ENCODE results near the gene C2CD4D.

DNA sequence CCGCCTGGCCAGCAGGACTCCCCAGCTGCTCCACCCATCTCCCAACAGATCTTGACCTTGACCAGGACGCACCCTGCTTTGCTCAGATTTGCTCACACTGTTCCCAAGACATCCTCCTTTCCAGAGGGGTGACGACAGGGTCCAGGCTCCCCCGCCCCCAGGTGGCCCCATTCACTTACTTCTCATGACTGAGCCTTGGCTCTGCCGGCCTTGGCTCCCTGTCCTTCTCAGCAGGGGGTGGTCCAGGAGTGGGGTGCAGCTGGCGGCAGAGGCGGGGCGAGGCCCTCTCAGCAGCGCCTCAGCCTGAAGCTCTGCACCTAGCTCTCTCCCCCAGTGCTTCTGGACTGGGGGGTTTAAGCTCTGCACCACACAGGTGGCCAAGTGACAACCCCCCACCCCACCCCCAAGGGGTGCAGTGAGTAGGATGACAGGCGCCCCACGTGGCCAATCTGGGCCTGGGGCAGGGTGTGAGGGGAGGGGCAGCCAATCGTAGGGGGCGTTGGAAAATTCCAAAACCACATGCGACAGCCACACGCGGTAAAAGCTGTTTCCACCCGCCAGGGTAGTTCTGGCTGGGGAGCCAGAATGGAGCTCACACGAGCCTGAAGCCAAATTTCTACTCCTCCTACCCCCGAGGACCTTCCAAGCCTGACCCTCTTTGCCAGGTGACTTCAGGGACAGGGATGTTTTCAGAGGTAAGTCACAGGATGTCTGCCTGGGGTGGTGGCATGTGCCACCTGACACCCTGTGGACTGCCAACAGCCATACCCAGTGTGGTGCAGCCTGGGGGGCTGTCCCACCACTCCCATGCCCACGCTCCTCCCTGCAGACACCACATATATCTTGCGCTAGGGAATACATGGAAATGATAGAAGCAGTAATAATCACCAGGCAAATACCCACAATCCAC is 13.6 kb downstream of the C2CD4D start:
- TF ChIP-seq EZH2 (IDR thresholded peaks at IDR 0.05; ENCODE audit: insufficient read depth, low read length) = no peak
- TF ChIP-seq, protein P1, sequence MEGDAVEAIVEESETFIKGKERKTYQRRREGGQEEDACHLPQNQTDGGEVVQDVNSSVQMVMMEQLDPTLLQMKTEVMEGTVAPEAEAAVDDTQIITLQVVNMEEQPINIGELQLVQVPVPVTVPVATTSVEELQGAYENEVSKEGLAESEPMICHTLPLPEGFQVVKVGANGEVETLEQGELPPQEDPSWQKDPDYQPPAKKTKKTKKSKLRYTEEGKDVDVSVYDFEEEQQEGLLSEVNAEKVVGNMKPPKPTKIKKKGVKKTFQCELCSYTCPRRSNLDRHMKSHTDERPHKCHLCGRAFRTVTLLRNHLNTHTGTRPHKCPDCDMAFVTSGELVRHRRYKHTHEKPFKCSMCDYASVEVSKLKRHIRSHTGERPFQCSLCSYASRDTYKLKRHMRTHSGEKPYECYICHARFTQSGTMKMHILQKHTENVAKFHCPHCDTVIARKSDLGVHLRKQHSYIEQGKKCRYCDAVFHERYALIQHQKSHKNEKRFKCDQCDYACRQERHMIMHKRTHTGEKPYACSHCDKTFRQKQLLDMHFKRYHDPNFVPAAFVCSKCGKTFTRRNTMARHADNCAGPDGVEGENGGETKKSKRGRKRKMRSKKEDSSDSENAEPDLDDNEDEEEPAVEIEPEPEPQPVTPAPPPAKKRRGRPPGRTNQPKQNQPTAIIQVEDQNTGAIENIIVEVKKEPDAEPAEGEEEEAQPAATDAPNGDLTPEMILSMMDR (IDR thresholded peaks at IDR 0.05; ENCODE audit: insufficient read depth, low read depth, low read length) = no peak
